NCI-H446 treated with DMSO at 0.1 percent for 48 hours (cell line): ENCODE measurements around the gene NR2F1-AS1.

Experiments
- DNase-seq: peaks from one replicate; lab custom pipeline; 2025; lab: John Stamatoyannopoulos, UW

NR2F1-AS1 gene

DNA sequence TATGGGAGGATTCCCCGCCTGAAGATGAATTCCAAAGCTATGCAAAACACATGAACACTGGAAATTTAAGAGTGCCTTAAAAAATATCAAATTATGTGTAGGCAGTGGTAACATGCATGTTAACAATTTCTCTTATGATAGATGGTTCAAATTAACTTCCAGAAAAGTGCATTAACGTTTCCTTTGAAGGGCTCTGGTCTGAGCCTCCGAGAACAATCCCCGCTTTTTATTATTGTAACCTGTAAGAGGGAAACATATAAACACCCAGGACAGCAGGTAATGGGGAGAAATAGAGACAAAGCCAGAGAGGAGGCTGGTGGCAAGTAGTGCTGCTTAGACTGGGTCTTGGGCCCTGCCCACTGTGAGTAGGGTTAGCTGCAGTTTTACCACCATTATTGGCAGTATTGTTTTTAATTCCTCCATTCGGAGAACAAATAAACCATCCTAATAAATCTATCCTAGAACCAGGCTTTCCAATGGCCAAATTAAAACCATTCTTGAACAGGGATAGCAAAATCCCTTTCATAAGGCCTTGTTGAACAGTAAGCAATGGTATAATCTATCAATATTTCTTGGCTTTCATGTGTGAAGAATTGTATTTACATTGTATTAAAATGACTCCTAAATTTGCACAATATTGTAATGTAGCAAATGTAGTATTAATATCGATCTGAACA lies 8.3 kb upstream of the NR2F1-AS1 start:
- no peak for DNase-seq

DNA sequence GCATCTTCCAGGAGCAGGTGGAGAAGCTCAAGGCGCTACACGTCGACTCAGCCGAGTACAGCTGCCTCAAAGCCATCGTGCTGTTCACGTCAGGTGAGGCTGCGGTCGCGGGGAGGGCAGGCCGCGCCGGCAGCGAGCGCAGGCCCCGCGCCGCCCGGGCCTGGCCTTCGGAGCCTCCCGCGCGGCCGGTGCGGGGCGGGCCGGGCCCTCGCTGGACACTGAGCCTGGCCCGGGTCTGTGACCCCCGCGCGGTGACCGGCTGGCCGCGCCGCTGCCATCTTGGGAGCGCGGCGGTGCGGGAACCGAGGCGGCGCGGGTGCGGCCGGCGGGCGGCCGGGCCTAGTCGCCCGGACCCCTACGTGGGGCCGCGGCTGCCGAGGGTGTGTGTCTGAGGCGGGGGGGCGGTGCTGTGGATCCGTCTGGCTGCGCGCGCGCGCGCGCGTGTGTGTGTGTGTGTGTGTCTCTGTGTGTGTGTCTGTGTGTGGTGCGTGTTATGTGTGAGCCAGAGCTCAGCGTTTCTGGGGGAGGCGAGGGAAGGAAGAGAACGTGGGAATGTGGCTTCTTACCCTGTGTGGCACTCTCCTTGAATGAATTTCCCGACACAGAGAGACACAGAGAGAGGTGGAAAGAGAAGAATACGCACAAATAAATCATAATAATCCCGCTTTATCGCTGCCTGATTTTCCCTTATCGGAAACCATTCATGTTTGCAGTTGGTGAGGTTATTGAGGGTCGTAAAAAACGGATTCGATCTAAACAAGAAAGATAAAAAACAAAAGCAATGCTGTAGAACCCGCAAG lies 7.5 kb upstream of the NR2F1-AS1 start:
- no peak for DNase-seq

DNA sequence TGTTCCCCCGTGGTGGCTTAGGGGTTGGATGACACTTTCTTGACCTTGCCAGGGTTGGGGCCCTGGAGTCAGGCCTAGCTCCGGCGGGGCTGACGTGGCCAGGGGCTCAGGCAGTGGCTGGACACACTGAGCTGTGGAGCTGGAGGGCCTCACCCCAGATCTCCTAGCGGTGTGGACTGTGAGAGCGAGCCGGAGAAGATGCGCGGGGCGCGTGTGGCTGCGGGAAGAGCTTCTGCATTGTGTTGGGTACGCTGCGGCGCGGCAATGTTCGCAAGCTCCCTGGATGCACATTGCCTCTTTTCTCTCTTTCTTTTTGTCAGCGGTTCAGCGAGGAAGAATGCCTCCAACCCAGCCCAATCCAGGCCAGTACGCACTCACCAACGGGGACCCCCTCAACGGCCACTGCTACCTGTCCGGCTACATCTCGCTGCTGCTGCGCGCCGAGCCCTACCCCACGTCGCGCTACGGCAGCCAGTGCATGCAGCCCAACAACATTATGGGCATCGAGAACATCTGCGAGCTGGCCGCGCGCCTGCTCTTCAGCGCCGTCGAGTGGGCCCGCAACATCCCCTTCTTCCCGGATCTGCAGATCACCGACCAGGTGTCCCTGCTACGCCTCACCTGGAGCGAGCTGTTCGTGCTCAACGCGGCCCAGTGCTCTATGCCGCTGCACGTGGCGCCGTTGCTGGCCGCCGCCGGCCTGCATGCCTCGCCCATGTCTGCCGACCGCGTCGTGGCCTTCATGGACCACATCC lies 6.8 kb upstream of the NR2F1-AS1 start:
- DNase-seq: no peak

DNA sequence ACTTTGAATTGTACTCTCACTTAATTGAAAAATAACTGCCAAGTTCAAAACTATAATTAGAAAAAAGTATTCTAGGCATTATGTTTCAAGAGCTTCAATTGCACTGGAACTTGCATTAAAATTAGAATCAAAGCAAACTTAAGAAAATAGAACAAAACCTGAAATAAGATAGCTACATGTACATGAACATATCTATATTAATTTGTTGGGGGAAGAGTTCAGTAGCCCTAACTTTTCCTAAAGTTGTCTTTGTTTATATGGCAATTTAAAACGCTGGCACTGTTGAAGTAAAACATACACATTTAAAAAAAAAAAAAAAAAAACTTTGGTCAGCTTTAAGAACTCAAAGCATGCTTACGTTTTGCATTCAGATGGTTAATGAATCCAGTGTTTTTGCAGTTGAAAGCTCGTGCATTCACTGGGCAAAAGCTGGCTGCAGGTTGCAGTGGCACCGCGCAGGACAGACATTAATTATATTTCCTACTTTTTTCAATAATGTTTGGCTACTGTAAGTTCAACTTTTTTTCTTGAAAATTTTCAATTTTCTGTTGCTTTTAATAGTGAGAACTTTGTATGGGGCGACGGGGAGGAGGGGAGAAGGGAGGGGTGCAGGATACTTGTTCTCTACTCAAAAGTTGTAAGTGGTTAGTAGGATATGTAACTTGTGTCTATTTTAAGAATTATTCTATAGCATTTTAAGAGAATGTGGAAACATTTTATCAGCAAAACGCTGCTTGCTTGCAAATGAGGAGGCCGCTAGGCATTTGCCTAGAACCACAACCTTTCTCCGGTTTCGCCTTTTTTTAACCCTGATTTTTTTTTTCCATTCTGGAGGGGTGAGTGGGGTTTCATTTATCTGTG lies 5.9 kb upstream of the NR2F1-AS1 start:
- DNase-seq: no peak

DNA sequence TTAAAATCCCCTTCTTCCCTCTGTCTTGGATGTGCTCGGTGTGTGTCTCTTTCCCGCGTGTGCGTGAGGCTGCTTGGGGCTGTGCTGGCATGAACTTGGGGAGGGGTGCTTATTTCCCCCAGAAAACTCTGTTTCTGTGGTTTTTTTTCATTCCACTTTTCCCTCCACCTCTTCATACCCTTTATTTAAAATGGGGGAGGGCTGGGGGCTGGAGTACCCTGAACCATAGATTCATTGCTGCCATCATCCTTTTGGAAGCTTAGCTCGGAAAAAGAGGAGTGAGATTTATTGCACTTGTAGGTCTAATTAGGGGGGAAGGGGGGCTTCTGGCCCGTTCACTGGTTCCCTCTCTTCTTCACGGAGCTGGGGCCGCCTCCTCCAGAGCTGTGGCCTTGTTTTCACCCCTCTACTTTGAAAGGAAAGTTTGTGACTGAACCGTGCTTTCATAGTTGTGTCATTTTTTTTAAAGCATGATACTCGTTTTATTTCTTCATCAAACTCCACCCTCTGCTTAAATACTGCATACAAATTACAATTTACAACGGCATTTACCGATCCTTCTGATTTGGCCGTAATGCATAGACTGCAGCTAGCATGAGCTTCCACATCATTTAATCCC lies 4.9 kb upstream of the NR2F1-AS1 start:
- DNase-seq: no peak

DNA sequence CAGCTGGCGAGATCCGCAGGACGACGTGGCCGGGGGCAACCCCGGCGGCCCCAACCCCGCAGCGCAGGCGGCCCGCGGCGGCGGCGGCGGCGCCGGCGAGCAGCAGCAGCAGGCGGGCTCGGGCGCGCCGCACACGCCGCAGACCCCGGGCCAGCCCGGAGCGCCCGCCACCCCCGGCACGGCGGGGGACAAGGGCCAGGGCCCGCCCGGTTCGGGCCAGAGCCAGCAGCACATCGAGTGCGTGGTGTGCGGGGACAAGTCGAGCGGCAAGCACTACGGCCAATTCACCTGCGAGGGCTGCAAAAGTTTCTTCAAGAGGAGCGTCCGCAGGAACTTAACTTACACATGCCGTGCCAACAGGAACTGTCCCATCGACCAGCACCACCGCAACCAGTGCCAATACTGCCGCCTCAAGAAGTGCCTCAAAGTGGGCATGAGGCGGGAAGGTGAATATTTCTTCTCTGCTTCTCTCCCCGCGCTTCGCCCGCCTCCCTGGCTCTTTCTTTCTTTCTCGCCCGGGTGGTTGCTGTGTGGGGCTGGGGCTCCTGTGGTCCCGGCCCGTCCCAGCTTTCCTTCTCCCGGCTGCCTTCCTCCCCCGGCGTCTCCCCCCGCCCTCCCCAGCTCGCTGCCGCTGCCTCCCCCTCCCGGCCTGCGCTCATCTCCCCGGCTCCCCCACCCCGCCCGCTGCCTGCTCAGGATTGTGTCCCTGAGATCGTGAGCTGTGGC lies 4.2 kb upstream of the NR2F1-AS1 start:
- DNase-seq: peak; percentile 31

DNA sequence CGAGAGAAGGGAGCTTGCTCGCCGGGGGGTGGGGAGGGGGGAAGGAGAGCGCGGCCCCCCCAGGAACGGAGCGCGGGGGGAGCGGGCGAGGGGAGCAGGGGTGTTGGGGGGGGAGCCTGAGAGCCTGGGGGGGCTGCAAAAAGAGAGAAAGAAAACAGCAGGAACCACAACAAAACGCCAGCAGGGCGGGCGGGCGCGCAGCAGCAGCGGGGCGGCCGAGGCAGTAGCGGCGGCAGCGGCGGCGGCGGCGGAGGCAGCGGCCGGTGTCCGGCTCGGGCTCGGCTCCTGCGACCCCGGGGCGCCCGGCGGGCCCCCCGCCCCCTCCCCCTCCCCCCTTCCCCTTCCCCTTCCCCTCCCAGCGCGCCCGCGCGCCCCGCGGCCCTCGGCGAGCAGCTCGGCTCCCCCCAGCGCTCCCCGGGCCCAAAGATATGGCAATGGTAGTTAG lies 3.6 kb upstream of the NR2F1-AS1 start:
- DNase-seq: no peak

DNA sequence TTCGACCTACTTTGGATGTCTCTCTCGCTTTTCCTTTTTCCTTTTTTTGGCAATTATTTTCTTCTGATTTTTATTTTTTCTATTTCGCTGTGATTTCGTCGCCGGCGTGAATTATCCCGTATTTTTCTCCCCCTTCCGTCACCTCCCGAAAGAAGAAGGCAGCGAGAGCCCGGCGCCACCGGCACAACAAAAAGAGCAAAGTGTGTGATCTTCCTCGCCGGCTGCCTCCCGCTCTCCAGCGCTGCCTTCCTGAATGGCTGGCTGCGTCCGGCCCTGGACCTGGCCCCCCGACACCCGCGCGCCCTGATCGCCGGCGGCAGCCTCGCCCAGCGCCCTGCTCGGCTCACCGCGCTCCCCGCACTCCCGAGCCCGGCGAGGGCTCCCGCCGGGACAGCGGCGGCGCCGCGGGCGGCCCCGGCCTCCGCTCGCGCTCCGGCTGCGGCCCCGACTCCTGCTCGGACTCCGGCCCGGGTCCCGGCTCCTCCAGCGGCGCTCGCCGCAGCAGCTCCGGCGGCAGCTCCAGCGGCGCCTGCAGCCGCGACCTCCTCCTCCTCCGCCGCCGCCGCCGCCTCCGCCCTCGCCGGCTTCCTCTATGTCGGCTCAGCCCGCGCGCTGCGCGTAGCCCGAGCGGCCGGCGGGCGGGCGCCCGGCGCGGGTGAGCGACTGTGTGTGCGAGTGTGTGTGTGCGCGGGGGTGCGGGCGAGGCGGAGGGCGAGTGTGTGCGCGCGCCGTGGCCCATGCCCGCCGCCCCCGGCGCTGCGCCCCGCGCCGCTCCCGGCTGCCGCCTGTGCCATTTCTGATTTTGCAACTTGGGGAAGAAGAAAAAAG lies 3.0 kb upstream of the NR2F1-AS1 start:
- no peak for DNase-seq

DNA sequence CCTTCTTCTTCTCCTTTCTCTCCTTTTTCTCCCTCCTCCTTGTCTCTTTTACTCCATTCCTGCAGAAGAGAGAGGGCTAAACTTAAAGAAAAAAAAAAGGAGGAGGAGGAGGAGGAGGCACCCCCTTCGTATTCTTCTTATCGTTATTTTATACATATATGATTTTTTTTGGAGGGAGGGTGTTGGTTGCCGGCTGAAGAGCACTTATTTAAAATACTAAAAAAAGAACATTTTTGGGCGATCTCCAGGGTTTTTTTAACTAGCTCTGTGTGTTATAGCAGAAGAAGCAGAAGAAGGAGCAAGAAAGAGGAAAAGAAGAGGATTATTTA lies 2.4 kb upstream of the NR2F1-AS1 start:
- DNase-seq: no peak

DNA sequence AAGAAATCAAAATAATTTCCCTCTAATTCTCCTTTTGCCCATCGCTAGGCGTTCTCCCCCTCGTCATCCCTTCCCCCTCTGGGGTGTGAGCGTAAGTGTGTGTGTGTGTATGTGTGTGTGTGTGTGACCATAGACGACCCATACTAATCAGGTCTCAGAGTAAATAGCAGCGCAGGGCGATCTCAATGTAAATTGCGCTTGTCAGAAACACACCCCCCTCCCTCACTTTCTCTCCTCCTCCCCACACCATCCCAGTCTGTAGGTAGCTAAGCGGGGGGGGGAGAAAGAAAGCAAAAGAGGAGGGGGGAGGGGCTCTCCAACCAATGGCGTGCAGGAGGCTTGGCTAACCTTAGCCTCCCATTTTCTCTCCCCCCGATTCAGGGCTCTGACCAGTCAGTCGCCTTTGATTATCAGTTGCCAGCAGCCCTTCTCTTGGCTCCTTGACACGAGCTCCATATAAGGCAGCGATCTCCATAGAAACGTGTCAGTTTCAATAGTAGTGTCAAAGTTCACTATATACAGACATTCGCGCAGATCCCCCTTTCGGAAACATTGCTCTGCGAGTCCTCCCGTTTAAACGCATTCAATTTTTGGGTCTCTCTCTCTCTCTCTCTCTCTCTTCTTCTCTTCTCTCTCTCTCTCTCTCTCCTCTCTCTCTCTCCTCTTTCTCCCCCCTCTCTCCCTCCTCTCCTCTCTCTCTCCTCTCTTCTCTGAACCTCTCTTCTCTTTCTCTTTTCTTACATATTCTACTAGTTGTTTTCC lies 1.8 kb upstream of the NR2F1-AS1 start, which contains the start of gene NR2F1:
Gene NR2F1, plus strand, starts transcription at position 546 of the 762 bp plus-strand sequence. CDS start 1,802 bp downstream, outside the sequence.
- DNase-seq: peak; percentile 91

DNA sequence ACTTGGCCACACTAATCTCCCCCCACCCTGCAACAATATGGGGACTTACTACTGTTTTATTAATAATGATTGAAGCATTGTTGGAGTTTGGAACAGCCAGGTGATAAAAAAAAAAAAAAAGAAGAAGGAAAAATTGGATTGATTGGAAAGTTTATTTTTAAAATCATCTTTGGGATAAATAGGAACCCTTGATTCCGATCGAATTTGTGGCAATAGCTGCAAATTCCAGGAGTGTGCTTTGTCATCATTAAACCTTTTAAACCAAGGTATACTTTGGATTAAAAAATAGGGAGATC lies 1.1 kb upstream of the NR2F1-AS1 start:
- no peak for DNase-seq

DNA sequence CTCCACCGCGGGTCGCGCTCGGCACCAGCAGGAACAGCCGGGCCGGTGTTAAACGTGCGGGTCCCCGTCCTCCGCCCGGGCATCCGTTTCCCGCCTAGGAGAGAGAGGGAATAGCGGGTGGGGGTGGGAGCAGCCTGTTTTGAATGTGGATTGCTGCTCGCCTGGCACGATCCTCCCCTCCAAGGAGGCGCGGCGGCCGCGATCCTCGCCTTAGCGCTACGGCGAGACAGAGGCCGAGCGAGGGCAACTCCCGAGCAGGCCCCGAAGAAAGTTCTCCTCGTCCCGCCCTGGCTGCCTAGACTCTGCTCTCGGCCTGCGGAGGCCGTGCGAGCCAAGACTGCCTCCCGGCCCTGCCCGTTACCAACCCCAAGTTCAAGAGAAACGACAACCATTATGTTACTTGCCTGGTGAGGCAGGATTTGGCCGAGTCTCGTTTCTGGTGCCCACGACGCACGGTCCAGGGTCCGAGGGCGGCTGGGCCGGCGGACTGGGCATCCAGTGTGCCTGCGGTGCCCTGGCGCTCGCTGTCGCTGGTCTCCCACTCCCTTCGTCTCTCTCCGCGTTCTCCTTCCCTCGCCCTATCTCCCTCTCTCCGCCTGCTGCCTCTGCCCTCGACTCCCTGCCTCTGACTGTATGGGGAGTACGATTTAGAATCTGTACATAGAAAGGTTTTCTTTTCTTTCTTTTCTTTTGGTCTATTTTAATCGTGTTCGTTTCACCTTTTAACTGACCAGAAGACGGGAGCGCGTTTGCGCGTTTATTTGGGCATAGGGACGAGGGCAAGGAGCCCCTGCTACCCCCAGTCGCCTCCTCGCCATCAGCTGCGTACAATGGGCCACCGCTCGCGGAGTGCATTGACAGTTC lies 724 bp downstream of the NR2F1-AS1 start:
- DNase-seq: no peak

DNA sequence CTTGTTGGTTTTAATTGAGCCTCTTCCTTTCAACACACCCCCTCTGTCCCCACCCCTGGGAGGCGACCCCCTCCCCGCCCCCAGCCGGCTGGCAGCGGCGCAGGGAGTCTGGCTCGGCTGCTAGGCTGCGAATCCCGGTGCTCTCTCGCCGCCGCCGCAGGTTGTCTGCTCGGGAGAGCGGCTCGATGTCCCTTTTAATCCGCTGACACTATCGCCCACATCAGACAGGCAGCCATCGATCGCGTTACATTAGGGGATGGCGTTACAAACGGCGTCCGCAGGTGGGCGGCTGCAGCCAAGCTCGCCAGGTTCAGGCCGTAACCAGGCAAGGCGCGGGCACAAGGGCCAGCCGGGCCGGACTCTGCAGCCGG lies 1.3 kb downstream of the NR2F1-AS1 start:
- DNase-seq: no peak

DNA sequence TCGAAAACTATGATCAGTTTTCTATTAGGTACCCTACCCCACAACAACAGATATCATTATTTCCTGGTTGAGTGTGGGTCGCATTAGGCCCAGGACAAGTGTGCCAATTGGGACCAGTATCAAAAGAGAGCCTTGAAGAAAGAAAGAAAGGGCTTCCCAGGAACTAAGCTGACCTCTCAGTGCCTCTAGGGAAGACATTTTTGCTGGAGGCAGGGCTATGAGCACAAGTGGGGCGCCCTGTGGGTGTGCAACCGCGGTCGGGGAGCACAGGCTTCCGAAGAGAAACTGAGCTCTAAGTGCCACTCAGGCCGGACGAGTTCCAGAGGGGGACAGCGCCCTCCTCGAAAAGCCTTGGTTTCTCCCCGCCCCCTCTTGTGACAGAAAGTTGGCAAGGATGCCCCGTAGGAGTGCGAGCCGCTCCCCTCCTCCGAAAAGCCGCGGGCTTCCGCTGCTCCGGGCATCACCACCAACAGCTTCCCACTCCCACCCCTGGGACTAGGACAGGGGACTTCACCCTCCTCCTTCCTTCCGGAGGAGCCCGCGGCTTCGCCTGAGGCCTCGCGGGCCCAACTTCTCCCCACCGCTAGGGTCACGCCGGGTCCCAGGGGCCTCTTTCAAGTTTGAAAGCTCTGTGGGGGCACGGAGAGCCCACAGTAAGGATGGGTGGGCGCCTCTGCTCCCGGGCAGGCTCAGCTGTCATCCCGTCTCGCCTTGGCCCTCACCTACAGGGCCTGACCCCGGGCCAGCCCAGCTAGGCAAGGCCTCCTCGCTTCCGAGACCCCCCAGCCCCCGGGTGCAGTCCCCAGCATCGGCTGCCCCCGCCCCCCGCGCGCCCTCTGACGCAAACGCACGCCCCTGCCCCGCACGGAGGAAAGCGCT lies 2.0 kb downstream of the NR2F1-AS1 start:
- DNase-seq: no peak

DNA sequence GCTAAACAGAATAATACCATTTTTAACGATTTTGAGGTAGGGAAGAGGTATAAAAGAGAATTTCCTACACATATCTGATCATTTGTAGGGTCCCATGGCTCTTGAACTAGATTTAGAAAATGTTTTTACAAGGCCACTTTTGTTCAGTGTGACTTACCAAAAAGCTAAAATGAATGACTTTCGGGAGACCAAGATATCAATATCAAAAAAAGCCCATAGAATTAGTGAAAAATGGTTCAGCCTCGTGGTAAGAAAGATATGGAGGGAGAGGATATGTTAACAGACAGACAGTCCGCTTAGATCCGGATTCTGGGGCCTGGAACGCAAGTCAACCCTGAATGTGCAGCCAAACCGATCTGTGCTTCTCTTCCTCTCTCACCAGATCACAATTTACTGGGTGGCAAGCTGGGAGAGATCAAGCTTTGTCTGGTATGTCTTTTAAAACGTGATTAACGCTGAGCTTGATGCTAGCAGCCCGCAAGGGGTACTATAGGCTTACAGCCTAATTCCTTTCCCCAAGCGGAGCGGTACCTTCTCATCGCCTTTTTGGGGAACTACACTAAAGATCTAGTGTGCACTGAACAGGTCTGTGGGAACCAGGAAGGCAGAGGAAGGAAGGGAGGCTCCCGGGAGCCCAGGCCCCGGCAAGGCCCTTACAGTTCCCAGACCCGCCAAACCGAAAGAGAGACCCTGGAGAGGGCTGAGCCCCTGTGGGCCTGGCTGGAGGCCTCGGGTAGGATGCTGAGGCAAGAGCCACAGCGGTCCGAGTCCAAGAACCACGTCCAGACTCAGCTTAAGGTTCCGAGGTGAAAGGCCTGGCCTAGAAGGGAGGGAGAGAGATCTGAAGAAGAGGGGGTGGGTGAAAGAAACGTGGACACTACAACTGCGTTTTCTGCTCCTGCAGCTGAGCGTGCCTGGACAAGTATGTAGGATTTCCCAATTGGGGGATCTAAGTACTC lies 2.9 kb downstream of the NR2F1-AS1 start:
- DNase-seq: no peak
